Suppressor macrophage treated with lipopolysaccharide for 1 hour (primary cell): Measurements from ENCODE around the gene CYFIP2.

Source experiments
- DNase-seq, 3 donors: peaks; one replicate each; pipeline ENCODE4 v3.0.0-alpha.2; 2020 to 2022

CYFIP2 gene

GRCh38 chr5:157259699-157260098 is 6.2 kb upstream of the CYFIP2 start:
- DNase-seq = no peak

GRCh38 chr5:157263496-157264090 is 2.3 kb upstream of the CYFIP2 start:
- no peak for DNase-seq

GRCh38 chr5:157266286-157267007 is 524 bp downstream of the CYFIP2 start:
- no peak for DNase-seq

- no peak for DNase-seq
Observed at GRCh38 chr5:157267025-157267424, 1.1 kb downstream of the CYFIP2 start.

- no peak for DNase-seq
Observed at GRCh38 chr5:157267761-157268480, 2.0 kb downstream of the CYFIP2 start.

- DNase-seq = peak; percentile 35 to 42 (median 39)
Observed at GRCh38 chr5:157269165-157269671, 3.3 kb downstream of the CYFIP2 start.

- peak in 2 of 3 donors; percentile 48 to 55 for DNase-seq
Observed at GRCh38 chr5:157269761-157270272, 3.9 kb downstream of the CYFIP2 start.

GRCh38 chr5:157270771-157271170 is 4.8 kb downstream of the CYFIP2 start:
- DNase-seq = no peak

- DNase-seq = no peak
Observed at GRCh38 chr5:157271740-157272271, 5.9 kb downstream of the CYFIP2 start.

GRCh38 chr5:157273131-157273556 is 7.2 kb downstream of the CYFIP2 start:
- DNase-seq = peak; percentile 69 to 75 (median 72)

GRCh38 chr5:157275403-157275802 is 9.5 kb downstream of the CYFIP2 start:
- DNase-seq = no peak

GRCh38 chr5:157278319-157279037 is 12.6 kb downstream of the CYFIP2 start:
- DNase-seq = no peak

GRCh38 chr5:157279605-157280239 is 13.8 kb downstream of the CYFIP2 start:
- DNase-seq = peak in 1 of 3 donors; percentile 33

- peak; percentile 16 to 68 (median 62) for DNase-seq
Observed at GRCh38 chr5:157280927-157281326, 15.0 kb downstream of the CYFIP2 start.

GRCh38 chr5:157282150-157282549 is 16.2 kb downstream of the CYFIP2 start:
- no peak for DNase-seq

- DNase-seq = no peak
Observed at GRCh38 chr5:157283434-157283833, 17.5 kb downstream of the CYFIP2 start.

GRCh38 chr5:157284458-157285212 is 18.7 kb downstream of the CYFIP2 start:
- no peak for DNase-seq

- no peak for DNase-seq
Observed at GRCh38 chr5:157285310-157286035, 19.6 kb downstream of the CYFIP2 start.

- DNase-seq = no peak
Observed at GRCh38 chr5:157286761-157287211, 20.9 kb downstream of the CYFIP2 start.
